Right renal cortex interstitium (tissue), 3 donors: ENCODE data around the gene PHYH. TPM values are rescaled to one million over a fixed set of nuclear protein-coding genes. Genes with fewer than 3 reads are reported as not detected.
"Not testable (repeated sequence)": the region's sequence is repeated elsewhere in the genome, so short reads cannot be mapped to it uniquely, and the experiment has no call there.

ENCODE experiments used
- DNase-seq, 3 donors: peaks; one replicate each; pipeline ENCODE4 v3.0.0-alpha.2; 2013; ENCODE audit warnings: low read depth in 3 of 3, low spot score in 2 of 3
- polyA plus RNA-seq, 3 donors: library from polyadenylated mRNA; unstranded; fragments of 120-200 nt; gene quantifications; one replicate each; pipeline ENCODE4 v1.2.1, GENCODE V29; 2013; ENCODE audit not compliant: insufficient read length in 3 of 3

PHYH gene
- polyA plus RNA-seq, 3 donors: 39.7 to 51.1 (median 47.4) TPM

- DNase-seq: no peak
These were observed 22.8 kb upstream of the PHYH start for GRCh38 chr10:13322615-13323148.

- no peak for DNase-seq
These were observed 21.7 kb upstream of the PHYH start for GRCh38 chr10:13321576-13321975.

- no peak for DNase-seq
These were observed 19.3 kb upstream of the PHYH start for GRCh38 chr10:13319166-13319565.

- no peak for DNase-seq
These were observed 17.6 kb upstream of the PHYH start for GRCh38 chr10:13317474-13317873.

GRCh38 chr10:13316635-13317311 is 16.9 kb upstream of the PHYH start:
- DNase-seq: no peak

- DNase-seq: no peak
These were observed 15.5 kb upstream of the PHYH start for GRCh38 chr10:13315361-13315760.

GRCh38 chr10:13311177-13311575 is 11.3 kb upstream of the PHYH start:
- no peak for DNase-seq

- no peak for DNase-seq
These were observed 10.8 kb upstream of the PHYH start for GRCh38 chr10:13310518-13311176.

GRCh38 chr10:13309792-13310191 is 9.9 kb upstream of the PHYH start:
- DNase-seq: no peak

GRCh38 chr10:13308096-13308495 is 8.2 kb upstream of the PHYH start:
- no peak for DNase-seq

- no peak for DNase-seq
These were observed 6.2 kb upstream of the PHYH start for GRCh38 chr10:13306103-13306502.

GRCh38 chr10:13302821-13303555 is 3.1 kb upstream of the PHYH start:
- no peak for DNase-seq

- peak in 1 of 3 donors; percentile 8 for DNase-seq
These were observed 972 bp downstream of the PHYH start for GRCh38 chr10:13298748-13299436.

GRCh38 chr10:13296476-13296875 is 3.4 kb downstream of the PHYH start:
- DNase-seq: no peak

GRCh38 chr10:13294784-13295183 is 5.1 kb downstream of the PHYH start:
- DNase-seq: no peak

GRCh38 chr10:13291821-13292773 is 7.8 kb downstream of the PHYH start:
- DNase-seq: no peak

GRCh38 chr10:13291061-13291460 is 8.8 kb downstream of the PHYH start:
- DNase-seq: no peak

GRCh38 chr10:13284050-13284449 is 15.8 kb downstream of the PHYH start:
- DNase-seq: no peak

- DNase-seq: not testable (repeated sequence)
These were observed 17.5 kb downstream of the PHYH start for GRCh38 chr10:13282348-13282747.
